NCI-H774 (cell line): ENCODE results near the gene HAVCR2.
A peak's percentile ranks its signal among the peaks of the same experiment; 100 is the strongest.

Experiments used
- DNase-seq: peaks from one replicate; lab custom pipeline; 2025; lab: John Stamatoyannopoulos, UW

Gene HAVCR2

DNA sequence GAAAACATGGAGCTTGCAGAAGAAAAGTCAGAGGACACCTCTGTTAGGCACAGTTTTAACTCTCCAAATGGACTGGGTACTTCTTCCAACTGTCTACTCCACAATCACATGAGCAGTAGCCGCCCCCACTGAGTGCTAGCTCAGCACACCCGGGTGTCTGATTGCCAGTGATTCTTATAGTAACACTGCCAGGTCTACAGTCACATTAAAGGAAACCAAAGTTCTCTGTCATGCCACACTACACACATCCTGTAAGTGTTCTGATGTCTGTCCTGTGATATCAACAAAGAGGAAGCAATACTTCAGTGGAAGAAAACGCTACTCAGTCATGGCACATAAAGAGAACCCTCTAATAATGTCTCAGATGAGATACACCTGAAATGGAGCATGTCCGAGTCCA lies at the start of gene HAVCR2:
Gene HAVCR2, minus strand, starts transcription at position 69 of the 400 bp plus-strand sequence. Its CDS starts 61 bp downstream, at position 8.
- no peak for DNase-seq

GRCh38 chr5:157157293-157157891 lies 48.5 kb upstream of the HAVCR2 start:
- no peak for DNase-seq

DNA sequence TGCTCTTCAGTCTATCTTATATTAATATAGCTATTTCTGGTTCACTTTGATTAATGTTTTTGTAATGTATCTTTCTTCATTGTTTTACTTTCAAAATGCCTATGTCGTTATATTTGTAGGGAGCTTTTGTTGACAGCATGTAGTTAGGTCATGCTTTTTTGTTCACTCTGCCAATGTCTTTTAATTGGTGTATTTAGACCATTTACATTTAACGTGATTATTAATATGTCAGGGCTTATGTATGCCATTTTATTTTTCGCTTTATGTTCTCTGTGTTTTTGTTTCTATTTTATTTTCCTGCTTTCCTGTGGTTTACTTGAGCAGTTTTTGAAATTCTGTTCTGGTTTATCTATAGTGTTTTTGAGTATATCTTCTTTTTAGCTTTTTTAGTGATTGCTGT lies 46.5 kb upstream of the HAVCR2 start:
- DNase-seq, result no peak

DNA sequence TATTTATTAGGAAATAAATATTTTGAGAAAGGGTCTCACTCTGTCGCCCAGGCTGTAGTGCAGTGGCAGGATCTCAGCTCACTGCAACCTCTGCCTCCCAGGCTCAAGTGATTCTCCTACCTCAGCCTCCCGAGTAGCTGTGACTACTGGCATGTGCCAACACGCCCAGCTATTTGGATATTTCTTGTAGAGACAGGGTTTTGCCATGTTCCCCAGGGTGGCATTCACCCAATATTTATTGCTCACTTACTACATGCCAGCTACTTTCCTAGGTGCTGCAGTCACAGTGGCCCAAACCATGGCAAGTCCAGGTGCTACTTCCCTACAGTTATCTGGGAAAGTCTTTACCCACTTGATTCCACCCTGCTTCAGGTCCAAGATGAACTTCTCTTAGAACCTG lies 42.2 kb upstream of the HAVCR2 start:
- no peak for DNase-seq

DNA sequence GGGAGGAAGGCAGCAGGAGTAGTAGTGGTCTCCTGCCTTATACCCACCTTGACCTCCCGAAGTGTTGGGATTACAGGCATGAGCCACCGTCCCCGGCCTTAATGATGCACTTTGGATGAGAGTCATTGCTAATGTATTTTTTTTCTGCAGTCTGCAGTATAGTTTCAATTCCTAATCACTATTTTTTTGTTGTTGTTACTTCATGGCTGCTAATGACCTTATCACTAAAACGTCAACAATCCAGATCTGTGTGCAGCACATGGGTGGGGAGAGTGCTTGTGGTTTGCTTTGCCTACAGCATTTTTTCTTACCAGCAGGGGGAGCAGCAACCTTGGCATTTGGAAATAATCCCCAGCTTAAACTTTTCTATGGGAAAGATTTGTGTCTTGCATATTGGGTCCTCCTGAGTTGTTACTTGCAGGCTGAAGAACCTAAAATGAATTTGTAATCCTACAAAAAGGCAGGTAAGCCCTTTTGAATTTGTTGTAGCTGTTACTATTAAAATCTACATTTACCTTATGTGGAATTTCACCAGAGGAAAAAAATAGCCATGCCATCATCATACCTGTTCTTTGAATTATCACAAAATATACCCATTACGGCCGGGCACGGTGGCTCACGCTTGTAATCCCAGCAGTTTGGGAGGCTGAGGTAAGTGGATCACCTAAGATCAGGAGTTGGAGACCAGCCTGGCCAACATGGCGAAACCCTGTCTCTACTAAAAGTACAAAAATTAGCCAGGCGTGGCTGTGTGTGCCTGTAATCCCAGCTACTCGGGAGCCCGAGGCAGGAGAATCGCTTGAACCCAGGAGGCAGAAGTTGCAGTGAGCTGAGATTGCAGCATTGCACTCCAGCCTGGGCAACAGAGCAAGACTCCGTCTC lies 40.1 kb upstream of the HAVCR2 start:
- peak; percentile 3 for DNase-seq

GRCh38 chr5:157143127-157143971 lies 34.5 kb upstream of the HAVCR2 start:
- DNase-seq, result peak; percentile 10

- peak; percentile 98 for DNase-seq
Measured at GRCh38 chr5:157142317-157143126, 33.7 kb upstream of the HAVCR2 start, which contains the start of gene MED7. Gene MED7 (minus strand): TSS chr5:157142865. CDS start chr5:157139431, 3,434 bp downstream.

DNA sequence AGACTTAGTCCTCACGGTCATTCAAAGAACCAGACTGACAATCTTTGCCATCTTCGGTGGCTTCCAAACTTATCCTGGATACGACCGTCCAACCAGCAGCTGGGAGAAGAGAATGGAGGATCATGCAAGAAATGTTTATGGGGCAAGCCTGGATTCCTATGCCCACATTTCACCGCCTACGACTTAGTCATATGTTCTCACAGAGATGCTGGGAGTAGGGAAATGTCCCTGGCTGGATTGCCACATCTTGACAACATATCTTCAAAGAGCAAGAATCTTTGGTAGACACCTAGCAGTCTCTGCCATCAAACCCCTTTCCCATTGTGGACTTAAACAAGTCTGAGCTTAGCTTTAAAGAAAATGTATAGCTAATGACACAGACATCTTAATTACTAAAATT lies 28.8 kb upstream of the HAVCR2 start:
- no peak for DNase-seq

- no peak for DNase-seq
Measured at GRCh38 chr5:157132281-157132612, 23.4 kb upstream of the HAVCR2 start.

GRCh38 chr5:157130925-157131324 lies 22.1 kb upstream of the HAVCR2 start:
- no peak for DNase-seq

DNA sequence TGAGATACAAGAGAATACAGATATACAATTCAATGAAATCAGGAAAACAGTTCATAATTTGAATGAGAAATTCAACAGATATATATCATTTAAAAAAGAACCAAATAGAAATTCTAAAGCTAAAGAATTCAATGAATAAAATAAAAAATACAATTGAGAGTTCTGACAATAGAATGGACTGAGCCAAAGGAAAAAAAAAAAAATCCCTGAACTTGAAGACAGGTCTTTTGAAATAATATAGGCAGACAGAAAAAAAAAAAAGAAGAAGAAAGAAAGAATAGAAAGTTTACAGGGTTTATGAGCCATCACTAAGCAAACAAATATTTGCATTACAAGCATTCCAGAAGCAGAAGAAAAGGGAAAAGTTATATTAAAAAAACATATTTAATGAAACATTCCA lies 12.9 kb upstream of the HAVCR2 start:
- DNase-seq, result no peak

DNA sequence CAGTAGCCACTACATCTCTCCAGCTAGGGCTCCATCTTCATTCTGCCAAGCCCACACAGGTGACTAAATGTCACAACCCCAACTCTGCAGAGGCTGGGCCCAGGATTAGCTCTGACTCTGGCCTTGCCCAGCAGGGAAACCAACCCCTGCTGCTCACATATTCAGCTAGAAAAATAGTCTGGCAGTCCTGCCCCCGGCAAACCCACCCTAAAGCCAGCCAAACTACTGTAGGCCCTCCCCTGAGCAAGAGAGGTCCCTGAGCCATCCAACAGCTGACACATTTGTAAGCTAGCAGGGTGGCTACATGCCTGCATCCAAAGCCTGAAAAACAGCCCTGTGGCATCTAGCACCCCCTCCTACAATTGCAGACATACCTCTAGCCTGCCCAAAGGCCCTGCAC lies 11.3 kb upstream of the HAVCR2 start:
- no peak for DNase-seq

DNA sequence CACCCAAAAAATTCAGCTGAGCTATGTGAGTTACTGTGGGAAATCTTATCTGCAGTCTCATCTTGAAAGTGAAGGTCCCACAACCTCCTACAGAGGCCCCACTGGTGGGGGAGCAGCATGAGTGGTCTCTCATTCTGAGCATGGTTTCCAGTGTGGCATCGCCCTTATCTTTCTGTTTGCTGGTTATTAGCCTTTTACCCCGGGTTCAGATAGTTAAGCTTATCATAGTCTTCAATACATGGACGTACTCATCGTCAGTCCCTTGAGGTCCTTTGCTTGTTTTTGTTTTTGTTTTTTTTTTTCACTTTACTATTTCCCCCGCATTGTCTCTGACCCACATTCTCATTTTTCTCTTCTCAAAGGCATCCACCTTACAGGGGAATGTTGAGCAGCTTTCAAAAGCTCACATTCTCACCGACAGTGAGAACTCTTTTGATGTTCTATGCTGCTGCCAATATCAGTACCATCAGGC lies 7.7 kb upstream of the HAVCR2 start:
- no peak for DNase-seq

GRCh38 chr5:157115502-157115901 lies 6.7 kb upstream of the HAVCR2 start:
- DNase-seq, result no peak

GRCh38 chr5:157115012-157115411 lies 6.2 kb upstream of the HAVCR2 start:
- no peak for DNase-seq

GRCh38 chr5:157113002-157113401 lies 4.2 kb upstream of the HAVCR2 start:
- no peak for DNase-seq

DNA sequence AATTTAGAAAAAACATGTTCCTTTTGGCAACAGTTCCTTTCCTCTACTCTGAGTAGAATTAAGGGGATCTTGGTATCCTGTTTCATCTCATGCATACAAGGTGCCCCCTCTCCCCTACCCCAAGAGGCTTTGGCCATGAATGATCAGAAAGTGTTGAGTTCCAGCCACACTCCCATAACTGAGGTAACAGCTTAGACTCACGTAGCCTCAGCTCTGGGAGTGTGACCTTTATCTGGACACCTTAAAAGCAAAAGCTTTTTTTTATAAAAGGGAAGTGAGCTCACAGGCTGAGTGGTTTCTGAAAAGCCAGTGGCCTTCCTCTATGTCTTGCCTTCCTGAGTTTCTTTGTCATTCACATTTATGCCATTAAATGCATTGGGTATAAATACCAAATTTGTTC lies 900 bp upstream of the HAVCR2 start:
- DNase-seq, result no peak

DNA sequence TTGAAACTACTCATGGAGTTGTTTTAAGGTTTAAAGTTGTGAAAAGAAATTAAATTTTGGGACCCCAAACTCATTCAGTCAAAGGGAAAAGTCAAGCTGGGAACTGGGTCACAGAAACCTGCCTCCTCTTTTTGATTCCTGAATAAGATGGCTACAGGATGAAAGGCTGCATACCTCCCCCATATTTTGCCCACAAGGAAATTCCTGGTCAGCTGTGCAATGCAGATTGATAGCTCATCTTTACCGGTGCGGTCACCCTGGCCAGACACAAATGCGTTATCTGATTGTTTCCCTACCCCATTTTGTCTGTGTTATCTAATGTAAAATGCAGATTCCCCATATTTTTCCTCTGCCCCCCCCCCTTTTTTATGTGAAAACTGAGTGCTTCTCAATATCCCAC lies 1.3 kb downstream of the HAVCR2 start:
- no peak for DNase-seq

GRCh38 chr5:157106630-157107461 lies 2.0 kb downstream of the HAVCR2 start:
- no peak for DNase-seq

GRCh38 chr5:157100140-157100679 lies 8.6 kb downstream of the HAVCR2 start:
- DNase-seq, result no peak
